Fibroblast of skin of left biceps (primary cell): ENCODE measurements around the gene SUPT3H.

Experiments used
- DNase-seq, 2 experiments: peaks; one replicate each; pipeline ENCODE4 v3.0.0-alpha.2; 2013; ENCODE audit warnings: low read depth in 2 of 2

Gene SUPT3H

DNA sequence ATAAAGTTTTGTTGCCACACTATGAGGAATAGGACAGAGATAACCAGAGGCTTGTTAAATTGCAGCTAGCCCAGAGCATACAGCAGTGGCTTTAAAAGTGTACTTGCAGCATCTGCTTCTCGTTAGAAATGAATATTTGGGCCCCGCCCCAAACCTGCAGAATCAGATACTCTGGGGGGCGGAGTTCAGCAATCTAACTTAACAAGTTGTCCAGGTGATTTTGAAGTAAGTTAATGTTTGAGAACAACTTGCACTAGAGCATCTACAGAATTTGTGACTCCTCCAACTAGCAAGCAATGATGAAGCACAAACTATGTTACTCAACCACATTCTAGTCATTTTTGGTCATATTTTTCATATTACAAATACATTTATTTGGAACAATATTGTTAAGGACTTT is 10.6 kb upstream of the SUPT3H start:
- DNase-seq: no peak

DNA sequence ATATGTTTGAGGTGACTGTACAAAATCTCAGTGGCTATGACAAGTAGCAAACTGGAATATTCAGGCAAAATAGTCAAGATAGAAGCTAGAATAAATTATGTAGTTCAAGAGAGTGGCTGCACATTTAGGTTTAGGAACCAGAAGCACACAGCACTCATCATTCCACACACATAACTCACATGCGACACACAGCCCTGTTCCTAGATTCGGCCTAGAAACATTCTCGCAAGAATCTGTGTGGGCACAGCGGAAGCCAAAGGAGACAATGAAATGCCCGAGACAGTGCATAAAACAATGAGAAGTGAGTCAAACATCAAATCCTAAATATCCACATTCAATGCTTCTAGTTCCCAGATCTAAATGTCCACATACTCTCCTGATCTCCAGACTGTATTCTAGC is 9.5 kb upstream of the SUPT3H start:
- peak; percentile 23 to 28 for DNase-seq

DNA sequence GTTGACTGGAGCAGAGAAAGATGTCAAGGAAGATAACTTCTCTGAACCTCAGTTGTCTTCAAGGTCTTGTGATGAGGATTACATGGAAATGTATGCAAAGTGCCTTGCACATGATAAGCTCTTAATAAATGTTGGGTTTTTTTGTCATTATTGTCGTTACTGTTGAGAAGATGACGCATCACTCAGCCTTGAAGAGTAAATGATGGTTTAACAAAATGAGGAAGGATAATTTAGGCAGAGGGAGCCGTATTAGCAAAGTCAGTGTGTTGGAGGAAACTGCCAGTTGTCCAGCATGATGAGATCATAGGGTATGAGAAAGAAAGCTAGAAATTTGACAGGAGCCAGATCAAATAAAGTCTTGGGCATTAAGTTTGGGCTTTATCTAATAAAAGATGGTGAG is 8.8 kb upstream of the SUPT3H start:
- no peak for DNase-seq

DNA sequence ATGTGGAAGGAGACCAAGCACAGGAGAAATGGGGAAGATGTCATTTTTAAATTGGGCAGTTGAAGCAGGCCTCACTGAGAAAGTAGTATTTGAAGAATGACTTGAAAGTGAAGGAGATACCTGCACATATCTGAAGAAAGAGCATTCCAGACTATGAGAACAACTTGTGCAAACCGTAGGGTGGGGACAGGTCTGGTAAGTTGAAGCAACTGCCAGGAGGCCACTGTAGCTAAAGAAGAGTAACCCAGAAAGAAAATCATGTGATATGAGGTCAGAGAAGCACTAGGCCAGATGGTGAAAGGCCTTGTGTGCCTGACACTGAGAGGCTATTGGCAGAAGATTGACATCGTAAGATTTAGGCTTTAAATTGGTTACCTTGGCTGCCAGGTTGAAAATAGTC is 4.7 kb upstream of the SUPT3H start:
- no peak for DNase-seq

DNA sequence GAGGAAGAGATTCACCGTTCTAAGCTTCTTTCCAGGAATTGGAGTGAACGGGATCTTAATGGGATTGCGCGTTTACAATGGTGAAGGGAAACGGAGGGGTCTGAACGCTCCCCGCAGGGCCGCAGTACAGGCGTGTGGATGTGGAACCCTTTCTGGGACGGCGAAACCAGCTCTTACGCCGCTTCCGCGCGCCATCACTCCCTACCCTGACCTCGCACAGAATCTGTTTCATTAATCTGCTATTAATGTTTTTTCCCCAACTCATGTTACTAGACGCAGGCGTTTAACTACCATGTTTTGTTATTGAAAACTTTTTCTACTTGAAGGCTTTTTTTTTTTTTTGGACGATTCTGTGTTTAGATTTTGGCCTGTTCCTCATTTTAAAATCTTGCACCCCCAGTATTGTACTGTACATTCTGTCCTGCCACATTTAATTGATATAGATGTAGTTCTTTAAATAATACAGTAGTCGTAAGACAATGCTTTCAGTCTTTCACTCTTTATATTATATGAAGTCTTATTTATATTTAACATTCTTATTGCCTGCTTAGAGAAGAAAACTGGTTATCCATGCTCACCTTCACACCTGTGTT is 696 bp upstream of the SUPT3H start:
- peak; percentile 24 to 27 for DNase-seq

DNA sequence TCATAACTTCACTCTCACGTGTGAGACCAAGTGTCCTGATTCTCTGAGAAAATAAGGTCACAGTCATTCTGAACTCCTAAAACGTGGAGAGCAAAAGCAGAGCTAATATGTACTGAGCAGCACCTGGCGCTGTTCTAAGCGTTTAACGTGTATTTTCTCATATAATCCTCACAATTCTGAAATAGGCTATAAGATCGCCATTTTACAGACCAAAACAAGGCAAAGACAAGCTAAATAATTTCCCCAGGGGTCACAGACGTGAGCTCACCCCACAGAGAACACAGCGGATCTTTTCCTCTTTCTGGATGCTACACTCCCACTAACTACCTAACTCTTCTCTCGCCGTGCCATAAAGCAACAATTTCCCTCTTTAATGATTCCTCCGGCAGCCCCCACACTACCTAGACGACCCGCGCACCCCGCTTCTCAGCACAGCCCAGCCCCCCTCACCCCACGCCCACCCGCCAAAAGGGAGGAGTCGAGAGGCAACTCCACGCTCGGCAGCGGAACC is 636 bp downstream of the SUPT3H start:
- no peak for DNase-seq

DNA sequence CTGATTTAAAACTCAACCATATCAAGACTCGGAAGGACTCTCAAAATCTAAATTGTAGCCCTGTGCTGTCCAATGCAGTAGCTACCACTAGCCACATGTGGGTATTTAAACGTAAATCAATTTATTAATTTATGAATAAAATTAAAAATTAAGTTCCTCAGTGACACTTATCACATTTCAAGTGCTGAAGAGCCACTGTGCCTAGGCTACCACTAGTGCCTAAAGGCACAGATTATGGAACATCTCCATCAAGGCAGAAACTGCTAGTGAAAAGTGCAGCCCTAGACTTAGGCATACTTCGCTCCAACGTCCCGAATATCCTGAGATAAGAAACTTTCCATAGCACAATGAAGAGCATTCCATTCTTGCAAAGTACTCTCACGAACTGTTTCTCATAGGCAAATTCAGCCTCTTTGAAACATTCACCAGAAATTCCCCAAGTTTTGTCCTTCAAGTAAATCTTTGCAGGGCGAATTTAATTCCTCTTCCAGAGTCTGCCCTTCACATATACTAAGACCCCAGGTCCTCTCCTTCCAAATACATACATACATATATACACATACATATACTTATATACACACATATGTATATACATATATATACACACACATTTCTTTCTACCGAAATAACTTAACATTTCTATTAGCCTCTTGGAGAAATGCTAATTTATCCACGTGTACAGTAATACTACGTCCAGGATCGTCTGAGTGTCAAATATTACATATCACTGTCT is 1.3 kb downstream of the SUPT3H start:
- DNase-seq: no peak

DNA sequence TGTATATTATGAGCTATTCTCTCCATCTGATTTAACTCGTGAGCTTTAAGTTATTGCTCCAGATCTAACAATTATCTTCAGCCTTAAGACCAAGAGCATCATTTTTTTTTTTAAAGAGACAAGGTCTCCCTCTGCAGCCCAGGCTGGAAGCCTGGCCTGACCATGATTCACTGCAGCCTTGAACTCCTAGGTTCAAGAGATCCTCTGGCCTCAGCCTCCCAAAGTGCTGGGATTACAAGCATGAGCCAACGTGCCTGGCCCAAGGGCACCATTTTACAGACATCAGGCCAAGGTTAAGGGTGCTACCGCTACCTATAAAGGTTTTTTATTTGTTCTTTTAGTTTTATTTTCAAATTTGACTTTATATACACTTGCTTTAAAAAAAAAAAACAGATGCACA is 2.3 kb downstream of the SUPT3H start:
- no peak for DNase-seq

DNA sequence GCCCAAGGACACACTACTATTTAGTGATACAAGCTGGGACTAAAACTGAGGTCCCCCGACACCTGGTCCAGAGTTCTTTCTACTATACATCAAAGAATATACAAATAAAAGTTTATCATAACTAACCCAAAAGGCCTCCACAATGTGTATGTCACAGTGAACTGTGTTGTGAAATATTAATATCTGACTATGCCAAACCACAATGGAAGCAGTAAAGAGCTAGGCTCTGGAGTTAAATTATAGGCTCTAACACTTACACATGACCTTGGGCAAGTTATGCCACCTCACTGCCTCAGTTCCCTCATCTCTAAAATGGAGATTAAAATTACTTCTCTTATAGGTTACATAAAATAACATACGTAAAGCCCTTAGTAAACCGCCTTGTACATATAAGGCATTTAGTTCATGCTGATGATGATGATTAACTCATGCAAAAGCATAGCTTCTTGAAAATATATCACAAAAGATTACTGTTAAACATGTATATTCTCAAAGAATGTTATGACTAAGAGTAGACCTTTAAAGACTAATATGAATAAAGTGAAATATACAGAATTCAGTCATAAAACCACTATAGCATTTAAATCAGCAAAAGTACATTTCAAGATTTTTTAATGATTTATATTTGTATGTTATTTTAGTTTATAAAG is 5.7 kb downstream of the SUPT3H start:
- DNase-seq: no peak

DNA sequence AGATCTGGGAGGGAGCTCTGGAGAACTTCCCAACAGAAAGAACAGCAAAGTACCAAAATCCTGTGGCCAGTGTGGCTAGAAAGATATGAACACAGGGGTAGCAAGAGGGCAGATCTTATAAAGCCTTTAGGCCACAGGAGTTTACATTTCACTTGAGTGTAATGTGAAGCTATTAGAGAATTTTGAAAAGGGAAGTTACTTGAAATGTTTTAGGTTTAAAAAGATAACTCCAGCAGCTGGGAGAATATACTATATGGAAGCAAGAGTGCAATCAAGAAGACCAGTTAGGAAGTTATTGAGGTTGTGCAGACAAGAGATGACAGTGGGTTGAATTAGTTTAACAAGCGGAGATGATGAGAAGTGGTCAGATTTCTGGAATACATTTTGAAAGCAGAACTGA is 7.9 kb downstream of the SUPT3H start:
- DNase-seq: no peak

DNA sequence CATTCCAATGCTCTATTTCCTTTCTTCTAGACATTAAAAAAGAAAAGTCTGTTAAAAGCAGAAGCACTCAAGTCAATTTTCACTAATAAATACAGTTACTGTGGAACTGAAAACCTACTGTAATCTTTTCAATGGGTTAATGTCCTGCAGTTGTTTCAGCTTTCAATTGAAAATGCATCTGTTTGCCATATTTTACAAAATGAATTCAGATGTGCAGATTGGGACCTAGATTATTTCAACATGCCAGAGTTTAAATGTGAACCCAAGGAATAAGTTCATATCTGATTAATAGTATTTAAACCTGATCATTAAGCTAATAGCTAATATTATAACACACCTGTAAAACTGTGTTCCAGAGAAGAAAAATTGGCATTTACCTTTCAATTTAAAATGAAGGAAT is 9.7 kb downstream of the SUPT3H start:
- DNase-seq: no peak

DNA sequence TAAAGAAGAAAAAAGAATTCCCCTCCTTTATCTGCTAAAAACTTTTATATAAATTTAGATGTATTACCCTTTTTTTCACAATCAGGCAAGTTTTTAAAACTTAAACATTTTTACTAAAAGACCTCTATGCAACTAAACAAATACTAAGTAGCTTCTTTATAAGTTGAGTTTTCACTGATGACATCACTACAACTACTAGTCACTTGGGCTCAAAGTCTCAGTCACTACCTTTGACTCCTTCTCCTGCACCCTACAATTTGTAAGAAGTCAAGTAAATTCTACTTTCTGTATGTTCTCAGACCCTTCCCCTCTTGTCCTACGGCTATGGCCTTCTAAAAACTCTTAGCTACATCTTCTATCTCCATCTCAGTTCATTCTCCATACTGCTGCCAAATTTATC is 11.2 kb downstream of the SUPT3H start:
- DNase-seq: no peak

DNA sequence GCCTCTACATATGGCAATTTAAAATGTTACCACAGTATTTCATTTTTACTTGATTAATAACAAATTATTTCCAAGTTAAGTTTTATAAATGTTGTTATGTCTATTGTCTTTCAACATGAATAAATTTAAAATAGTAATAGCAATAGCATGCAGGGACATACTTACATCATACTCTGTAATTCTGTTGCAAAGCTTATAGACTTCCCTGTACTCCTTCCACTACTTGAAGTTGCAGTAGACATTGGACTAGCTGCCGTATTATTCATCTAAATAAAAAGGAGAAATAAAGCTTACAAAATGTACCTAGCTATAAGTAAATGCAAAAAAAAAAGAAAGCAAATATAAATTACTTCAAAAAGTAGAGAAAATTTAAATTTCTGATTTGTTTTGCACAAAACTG is 12.7 kb downstream of the SUPT3H start:
- no peak for DNase-seq

DNA sequence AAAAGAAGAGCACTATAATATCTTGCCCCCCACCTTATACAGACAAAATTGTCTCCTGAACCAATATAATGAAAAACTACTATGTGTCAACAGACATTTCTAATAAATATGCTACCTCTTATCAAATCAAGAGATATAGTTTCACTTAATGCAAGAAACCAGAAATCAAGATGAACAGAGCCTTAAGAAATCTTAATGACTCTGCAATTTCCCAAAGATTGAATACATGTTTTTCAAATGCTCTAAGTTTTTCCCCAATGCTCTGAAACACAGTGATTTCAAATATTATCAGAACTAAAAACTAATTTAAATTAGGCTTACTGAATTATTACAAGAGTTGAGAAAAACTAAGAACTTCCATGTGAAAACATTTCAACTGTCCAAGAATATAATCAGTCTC is 13.3 kb downstream of the SUPT3H start:
- no peak for DNase-seq

DNA sequence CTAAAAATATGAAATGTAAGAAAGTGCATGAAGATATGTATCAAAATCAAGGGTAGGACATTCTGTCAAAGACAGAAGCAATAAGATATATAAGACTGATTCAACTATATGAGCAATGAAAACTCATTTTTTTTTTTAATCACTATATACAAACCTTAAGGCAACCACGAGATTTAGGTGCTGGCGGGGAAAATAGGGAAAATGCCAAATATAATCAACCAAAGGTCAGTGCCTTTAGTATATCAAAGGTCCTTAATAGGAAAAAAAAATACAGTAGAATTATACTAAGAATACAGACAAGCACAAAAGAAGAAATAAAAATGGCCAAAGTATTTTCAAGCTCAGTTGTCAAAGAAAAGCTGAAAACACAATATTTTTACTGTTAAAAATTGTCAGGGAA is 24.1 kb downstream of the SUPT3H start:
- DNase-seq: no peak

DNA sequence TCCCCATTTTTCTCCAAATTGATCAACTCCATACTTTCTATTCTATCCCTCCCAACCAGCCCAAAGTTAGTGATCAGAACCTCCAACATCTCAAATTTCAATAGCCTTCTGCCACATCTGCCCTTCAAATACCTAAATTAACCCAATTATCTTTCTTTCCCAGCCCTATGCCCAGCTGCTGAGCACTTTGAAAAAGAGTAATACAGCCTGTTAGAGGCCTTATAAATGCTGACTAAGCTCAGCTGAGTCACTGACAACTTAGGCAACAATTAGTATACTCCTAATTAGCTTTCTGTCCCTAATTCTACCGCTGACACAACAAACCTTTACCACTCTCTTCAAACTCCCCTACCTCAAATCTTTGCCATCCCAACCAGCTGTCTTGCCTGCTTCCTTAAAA is 26.1 kb downstream of the SUPT3H start:
- no peak for DNase-seq

DNA sequence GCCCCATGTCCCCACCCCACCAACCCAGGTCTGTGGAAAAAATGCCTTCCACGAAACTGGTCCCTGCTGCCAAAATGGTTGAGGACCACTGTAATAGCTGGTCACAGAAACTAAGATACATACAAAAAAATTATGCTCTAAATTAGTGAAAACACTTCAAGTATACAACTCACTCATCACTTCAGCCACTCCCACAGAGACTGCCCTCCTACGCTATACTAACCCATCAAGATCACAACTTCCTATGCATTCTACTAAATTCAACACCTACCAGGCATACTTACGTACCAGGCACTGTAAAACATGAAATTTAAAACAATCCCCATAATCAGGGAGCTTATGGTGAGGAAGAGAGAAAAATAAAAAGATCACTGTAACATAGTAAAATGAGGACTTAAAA is 26.7 kb downstream of the SUPT3H start:
- no peak for DNase-seq

DNA sequence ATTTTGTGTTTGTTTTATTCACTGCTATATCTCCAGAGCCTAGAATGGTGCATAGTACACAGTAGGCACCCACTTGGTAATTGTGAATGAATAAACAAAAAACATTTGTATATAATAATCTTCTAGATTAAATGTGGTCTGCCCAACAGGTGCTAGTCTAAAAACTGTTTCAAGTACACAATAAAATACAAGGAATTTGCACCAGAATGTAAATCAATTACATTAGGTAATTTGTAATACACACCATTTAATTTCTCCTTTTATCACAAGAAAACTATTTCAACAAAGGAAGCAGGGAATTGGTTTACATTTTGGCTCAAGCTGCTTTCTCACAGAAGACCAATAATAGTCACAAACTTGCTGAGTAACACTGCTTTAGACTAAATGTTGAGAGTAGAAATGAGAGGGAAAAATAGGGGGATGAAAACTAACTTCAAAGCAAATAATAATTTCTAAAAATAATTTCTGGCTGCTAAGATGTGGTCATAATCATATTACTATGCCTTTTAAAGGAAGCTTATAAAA is 27.5 kb downstream of the SUPT3H start:
- DNase-seq: no peak

DNA sequence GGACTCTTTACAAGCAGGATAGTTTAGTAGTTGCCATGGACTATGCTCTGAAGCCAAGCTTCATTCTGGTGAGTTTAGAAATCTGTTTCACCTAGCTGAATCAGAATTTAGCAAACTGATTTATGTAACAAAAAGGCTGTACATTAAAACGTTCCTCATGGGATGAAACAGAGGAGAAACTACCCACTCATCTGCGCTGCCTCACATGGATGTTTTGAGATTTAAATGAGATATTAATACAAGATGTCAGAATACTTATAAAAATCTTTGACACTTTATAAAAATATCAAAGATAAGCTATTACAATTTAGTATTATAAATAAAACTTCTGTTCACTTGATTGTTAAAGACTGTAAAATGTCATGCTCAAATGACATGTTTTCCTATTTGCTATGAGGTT is 32.8 kb downstream of the SUPT3H start:
- no peak for DNase-seq

DNA sequence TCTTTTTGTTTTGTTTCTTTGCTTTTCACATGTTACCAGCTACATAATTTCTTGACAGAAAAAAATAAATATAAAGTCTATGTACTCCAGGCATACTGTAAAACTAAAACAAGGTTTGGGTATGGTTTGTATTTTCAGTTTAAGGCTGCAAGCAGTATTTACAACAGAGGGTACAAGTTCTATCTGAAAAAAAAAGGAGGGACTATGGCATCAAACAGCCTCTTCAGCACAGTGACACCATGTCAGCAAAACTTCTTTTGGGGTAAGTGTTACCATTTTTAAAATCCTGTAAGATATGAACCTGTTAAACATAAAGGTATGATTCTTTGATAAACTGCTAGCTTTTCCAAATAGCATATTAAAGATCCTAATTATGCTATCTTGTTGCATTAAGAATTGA is 49.2 kb downstream of the SUPT3H start:
- no peak for DNase-seq

DNA sequence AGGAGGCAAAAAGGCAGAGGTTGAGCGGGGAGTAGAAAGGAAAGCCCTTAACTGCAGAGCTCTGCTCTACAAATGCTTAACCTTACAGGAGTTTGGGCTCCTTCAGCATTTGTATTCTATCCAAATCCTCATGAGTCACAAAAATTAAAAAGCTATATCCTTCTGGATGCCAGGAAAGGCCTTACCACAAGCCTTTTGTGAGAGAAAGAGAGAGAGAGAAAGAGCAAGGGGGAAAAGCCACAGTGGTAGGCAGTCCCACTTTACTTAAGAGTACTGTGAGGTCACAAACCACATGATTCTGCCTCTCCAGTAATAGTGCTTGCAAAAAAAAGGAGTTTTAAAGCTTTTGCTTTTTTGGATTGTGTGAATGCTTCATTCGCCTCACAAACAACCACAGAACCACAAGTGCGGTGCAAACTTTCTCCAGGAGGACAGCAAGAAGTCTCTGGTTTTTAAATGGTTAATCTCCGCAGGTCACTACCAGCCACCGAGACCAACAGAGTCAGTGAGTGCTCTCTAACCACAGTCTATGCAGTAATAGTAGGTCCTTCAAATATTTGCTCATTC is 49.7 kb downstream of the SUPT3H start, which contains the start of gene RUNX2:
RUNX2 (plus strand) TSS at position 375 of the 567 bp plus-strand sequence. CDS start 397 bp downstream, outside the sequence.
- DNase-seq: peak; percentile 79 to 86

DNA sequence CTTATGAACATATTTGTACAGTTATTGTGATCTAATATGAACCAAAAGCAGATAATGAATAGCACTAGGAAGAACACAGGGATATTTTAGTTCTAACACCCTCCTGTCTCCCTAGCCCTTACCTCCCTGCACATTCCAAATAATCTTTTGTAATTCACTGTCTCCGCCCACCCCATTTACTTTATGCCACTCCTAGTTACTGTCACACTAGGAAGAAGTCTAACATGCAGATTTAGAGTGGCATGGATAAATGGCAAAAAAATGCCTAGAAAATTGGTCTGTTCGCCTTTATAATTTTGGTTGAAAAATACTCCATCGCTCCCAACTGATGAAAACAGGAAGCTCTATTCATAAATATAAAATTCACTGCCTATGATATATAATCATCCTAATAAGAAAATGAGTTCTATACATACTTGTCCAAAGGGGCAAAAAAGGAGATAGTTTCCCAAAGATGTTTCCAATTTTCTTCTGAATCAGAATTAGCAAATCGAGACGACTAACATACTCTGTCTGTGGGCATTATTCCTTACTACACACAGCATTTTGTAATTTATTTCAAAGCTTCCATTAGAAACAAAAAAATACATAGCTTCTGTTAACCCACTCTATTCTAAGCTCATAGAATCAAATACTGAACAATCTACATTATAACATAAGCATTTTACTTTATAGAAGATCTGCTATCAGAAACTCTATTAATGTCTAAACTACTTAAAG is 50.9 kb downstream of the SUPT3H start:
- no peak for DNase-seq
